Nephron (organoid): ENCODE data around the gene YPEL3.

Source experiments
- H3K27ac Mint-ChIP-seq, 3 experiments: 2 replicates each; pipeline ENCODE4 v1.8.0; 2020; ENCODE audit warnings: mixed read lengths in 3 of 3, mild to moderate bottlenecking in 2 of 3, moderate library complexity in 1 of 3
- H3K27me3 Mint-ChIP-seq: 2 replicates; pipeline ENCODE4 v1.8.0; 2021; ENCODE audit warnings: low read depth, mild to moderate bottlenecking, moderate library complexity, mixed read lengths
- H3K36me3 Mint-ChIP-seq: 2 replicates; pipeline ENCODE4 v1.8.0; 2020; ENCODE audit warnings: low read depth, mixed read lengths
- H3K4me1 Mint-ChIP-seq: 2 replicates; pipeline ENCODE4 v1.8.0; 2020; ENCODE audit warnings: mixed read lengths
- H3K4me3 Mint-ChIP-seq, 3 experiments: 2 replicates each; pipeline ENCODE4 v1.8.0; 2020; ENCODE audit warnings: mild to moderate bottlenecking in 3 of 3, mixed read lengths in 3 of 3, moderate library complexity in 2 of 3
- H3K9me3 Mint-ChIP-seq: 2 replicates; pipeline ENCODE4 v1.8.0; 2020; ENCODE audit warnings: mixed read lengths
- TF ChIP-seq, protein P1 (sequence below), 3 experiments: fragments of 200-600 bp; sonication (generic); IDR thresholded peaks; one replicate each; pipeline ENCODE4 v1.5.0; 2021; ENCODE audit warnings: antibody characterized with exemption in 3 of 3; ENCODE audit not compliant: unreplicated experiment in 3 of 3

YPEL3 gene

DNA sequence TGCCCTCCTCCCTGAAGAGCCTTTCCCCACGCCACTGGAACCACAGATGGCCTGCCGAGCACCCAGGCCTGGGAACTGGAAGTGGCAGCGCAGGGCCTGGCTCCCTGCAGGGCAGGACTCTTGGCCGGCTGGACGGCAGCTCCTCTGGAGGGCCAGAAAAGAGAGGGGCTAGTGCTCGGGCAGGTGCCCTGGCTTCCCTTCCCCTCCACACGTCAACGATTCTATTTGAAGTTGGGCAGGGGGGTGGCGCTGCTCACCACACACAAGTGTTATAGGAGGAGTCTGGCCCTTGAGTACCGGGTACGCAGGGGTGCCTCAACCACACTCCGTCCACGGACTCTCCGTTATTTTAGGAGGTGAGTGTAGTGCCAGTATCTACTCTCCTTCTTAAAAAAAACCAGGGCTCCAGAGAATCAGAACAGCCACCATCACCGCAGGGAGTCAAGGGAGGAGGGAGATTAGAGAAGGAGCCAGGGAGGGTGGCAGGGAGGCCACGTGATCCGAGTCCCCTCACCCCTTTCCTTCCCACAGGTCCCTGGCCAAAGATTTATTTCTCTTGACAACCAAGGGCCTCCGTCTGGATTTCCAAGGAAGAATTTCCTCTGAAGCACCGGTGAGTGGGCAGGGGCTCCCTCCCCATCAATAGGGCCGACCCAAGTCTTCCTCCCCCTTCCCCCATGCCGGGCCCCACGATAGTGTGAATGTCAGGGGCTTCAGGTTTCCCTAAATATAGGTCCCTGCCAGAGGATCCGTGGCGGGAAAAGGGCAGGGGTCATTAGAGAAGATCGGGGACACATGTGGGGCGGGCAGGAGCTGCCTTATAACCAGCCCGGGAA, 31.9 kb downstream of the YPEL3 start:
- no peaks in the 10 kb centered on the region for H3K9me3 Mint-ChIP-seq
- H3K4me1 Mint-ChIP-seq = peaks cover 41% of the 10 kb centered on the region
- H3K4me3 Mint-ChIP-seq = peak overlapping the region; percentile 96 to 97 (median 97)
- TF ChIP-seq, protein P1, sequence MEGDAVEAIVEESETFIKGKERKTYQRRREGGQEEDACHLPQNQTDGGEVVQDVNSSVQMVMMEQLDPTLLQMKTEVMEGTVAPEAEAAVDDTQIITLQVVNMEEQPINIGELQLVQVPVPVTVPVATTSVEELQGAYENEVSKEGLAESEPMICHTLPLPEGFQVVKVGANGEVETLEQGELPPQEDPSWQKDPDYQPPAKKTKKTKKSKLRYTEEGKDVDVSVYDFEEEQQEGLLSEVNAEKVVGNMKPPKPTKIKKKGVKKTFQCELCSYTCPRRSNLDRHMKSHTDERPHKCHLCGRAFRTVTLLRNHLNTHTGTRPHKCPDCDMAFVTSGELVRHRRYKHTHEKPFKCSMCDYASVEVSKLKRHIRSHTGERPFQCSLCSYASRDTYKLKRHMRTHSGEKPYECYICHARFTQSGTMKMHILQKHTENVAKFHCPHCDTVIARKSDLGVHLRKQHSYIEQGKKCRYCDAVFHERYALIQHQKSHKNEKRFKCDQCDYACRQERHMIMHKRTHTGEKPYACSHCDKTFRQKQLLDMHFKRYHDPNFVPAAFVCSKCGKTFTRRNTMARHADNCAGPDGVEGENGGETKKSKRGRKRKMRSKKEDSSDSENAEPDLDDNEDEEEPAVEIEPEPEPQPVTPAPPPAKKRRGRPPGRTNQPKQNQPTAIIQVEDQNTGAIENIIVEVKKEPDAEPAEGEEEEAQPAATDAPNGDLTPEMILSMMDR (IDR thresholded peaks at IDR 0.05; ENCODE audit: unreplicated experiment in 3 of 3) = no peak
- peaks cover 21% of the 10 kb centered on the region for H3K36me3 Mint-ChIP-seq
- H3K27me3 Mint-ChIP-seq = no peaks in the 10 kb centered on the region
- peak overlapping the region; percentile 98 to 100 (median 99) for H3K27ac Mint-ChIP-seq

DNA sequence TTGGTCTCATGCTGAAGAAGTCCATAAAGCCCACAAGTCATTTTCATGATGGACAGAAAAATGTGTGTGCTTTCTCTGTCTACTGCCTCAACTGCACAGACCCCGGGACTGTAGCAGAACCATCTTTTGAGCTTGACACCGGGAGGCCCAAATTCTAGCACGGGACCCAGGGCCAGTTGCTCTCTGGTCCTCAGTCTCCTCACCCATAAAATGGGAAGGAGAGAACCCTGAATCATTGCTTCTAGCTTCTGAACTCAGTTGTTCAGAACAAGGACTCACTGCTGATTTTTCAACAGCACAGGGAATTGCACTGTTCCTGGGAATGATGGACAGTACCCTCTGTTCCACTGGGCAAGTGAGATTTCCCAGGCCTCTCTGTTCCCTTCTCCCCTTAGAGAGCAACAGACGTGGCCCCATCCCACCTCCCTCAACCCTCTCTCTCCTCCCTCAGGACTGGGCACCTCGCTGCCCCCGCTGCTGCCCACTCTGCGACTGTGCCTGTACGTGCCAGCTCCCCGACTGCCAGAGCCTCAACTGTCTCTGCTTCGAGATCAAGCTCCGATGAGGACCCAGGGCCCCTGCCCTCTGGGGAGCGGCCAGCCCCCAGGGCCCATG, 32.6 kb downstream of the YPEL3 start:
- Mint-ChIP-seq H3K27ac (peak overlapping the region; percentile 98 to 100 (median 99)), H3K27me3 (no peaks in the 10 kb centered on the region), H3K36me3 (peaks cover 18% of the 10 kb centered on the region), H3K4me3 (peak overlapping the region; percentile 96 to 97 (median 97)), H3K4me1 (peaks cover 38% of the 10 kb centered on the region), H3K9me3 (no peaks in the 10 kb centered on the region)
- TF ChIP-seq, protein P1 (IDR thresholded peaks at IDR 0.05; ENCODE audit: unreplicated experiment in 3 of 3) = no peak

- Mint-ChIP-seq H3K27ac (peak overlapping the region; percentile 57 to 90 (median 82)), H3K4me1 (peaks cover 37% of the 10 kb centered on the region), H3K27me3 (no peaks in the 10 kb centered on the region)
These were observed 35.0 kb downstream of the YPEL3 start for GRCh38 chr16:30060836-30061554.

DNA sequence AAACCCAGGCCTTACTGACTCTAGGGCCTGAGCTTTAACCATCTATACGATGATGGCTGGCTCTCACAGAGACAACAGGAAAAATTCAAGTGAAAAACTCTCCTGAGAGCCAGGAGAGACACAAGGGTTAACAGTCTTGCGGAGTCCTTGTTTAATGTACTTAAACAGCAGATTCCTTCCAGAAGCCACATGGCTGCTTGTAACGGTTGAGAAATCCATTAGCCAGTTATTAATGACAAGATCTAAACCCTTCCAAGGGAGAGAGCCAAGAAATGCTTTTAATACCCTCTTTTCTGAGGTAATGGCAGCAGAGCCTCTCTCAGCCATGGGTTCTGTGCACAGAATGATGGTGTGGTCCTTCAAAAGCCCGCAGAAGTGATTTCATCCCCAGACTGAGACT, 35.7 kb downstream of the YPEL3 start:
- peaks cover 4% of the 10 kb centered on the region for H3K36me3 Mint-ChIP-seq
- H3K4me3 Mint-ChIP-seq = peak overlapping the region; percentile 13 to 59 (median 27)
- no peaks in the 10 kb centered on the region for H3K27me3 Mint-ChIP-seq
- no peaks in the 10 kb centered on the region for H3K9me3 Mint-ChIP-seq
- TF ChIP-seq, protein P1 (IDR thresholded peaks at IDR 0.05; ENCODE audit: unreplicated experiment in 3 of 3) = no peak
- H3K27ac Mint-ChIP-seq = peak overlapping the region; percentile 57 to 90 (median 82)
- H3K4me1 Mint-ChIP-seq = peaks cover 37% of the 10 kb centered on the region

More at GRCh38 chr16:30060836-30061554, 35.0 kb downstream of the YPEL3 start:
- no peaks in the 10 kb centered on the region for H3K9me3 Mint-ChIP-seq
- TF ChIP-seq, protein P1 (IDR thresholded peaks at IDR 0.05; ENCODE audit: unreplicated experiment in 3 of 3) = no peak
- peak overlapping the region; percentile 13 to 59 (median 27) for H3K4me3 Mint-ChIP-seq
- peaks cover 4% of the 10 kb centered on the region for H3K36me3 Mint-ChIP-seq

DNA sequence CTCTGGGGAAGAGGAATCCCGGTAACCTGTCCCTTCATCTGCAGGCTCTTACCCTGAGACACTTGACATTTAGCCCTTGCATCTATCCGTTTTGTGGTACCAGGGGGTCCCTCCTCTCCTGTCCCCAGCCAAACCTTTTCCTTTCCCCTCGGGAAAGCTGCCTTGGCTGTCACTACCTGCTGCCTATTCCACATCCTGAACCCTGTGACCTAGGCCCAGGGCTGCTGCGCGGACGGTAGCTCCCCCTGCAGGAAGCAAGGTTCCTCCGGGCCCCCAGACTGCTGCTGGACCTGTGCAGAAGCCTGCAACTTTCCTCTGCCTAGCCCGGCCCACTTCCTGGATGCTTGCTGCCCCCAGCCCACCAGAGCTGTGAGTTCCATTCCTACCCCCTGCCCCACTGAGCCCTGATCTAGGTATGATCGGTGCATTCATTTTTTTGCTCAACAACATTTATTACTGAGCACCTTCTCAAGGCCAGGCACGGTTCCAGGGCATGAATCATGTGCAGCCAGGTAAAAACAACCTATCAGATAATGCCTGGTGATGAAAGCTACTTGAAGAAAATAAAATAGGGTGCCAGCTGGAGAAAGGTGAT, 41.0 kb downstream of the YPEL3 start:
- Mint-ChIP-seq H3K27me3 (no peaks in the 10 kb centered on the region), H3K9me3 (no peaks in the 10 kb centered on the region), H3K4me3 (peak overlapping the region; percentile 81 to 87 (median 84)), H3K4me1 (peaks cover 43% of the 10 kb centered on the region), H3K27ac (peak overlapping the region in 2 of 3 experiments; percentile 31 to 49), H3K36me3 (peaks cover 4% of the 10 kb centered on the region)
- TF ChIP-seq, protein P1 (IDR thresholded peaks at IDR 0.05; ENCODE audit: unreplicated experiment in 3 of 3) = peak in 2 of 3 experiments; percentile 25 to 38
